IgD-negative memory B cell (primary cell): ENCODE results near the gene AGRP. TPM values are rescaled to one million over a fixed set of nuclear protein-coding genes. Genes with fewer than 3 reads are reported as not detected.

Source experiments
- H3K27ac Mint-ChIP-seq, 3 donors: one replicate each; pipeline ENCODE4 v1.8.0; 2020 to 2022; ENCODE audit warnings: mild to moderate bottlenecking in 3 of 3, mixed read lengths in 3 of 3, moderate library complexity in 1 of 3
- H3K27me3 Mint-ChIP-seq: one replicate; pipeline ENCODE4 v1.8.0; 2021; ENCODE audit warnings: mixed read lengths
- H3K36me3 Mint-ChIP-seq: one replicate; pipeline ENCODE4 v1.8.0; 2020; ENCODE audit warnings: mild to moderate bottlenecking, mixed read lengths
- H3K4me1 Mint-ChIP-seq, 3 donors: one replicate each; pipeline ENCODE4 v1.8.0; 2020 to 2022; ENCODE audit warnings: mixed read lengths in 3 of 3, mild to moderate bottlenecking in 1 of 3
- H3K4me3 Mint-ChIP-seq, 4 donors: one replicate each; pipeline ENCODE4 v1.8.0; 2020 to 2022; ENCODE audit warnings: mild to moderate bottlenecking in 4 of 4, mixed read lengths in 4 of 4, moderate library complexity in 3 of 4
- H3K9me3 Mint-ChIP-seq, 3 donors: one replicate each; pipeline ENCODE4 v1.8.0; 2020 to 2021; ENCODE audit warnings: mixed read lengths in 3 of 3, mild to moderate bottlenecking in 1 of 3
- polyA plus RNA-seq: library from polyadenylated mRNA; unstranded; fragments of 300-500 nt; fragmentation: Illumina TruSeq; gene quantifications from one replicate; pipeline ENCODE4 v1.2.3, GENCODE V29; 2021

Gene AGRP, protein sequence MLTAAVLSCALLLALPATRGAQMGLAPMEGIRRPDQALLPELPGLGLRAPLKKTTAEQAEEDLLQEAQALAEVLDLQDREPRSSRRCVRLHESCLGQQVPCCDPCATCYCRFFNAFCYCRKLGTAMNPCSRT
- polyA plus RNA-seq: not detected

DNA sequence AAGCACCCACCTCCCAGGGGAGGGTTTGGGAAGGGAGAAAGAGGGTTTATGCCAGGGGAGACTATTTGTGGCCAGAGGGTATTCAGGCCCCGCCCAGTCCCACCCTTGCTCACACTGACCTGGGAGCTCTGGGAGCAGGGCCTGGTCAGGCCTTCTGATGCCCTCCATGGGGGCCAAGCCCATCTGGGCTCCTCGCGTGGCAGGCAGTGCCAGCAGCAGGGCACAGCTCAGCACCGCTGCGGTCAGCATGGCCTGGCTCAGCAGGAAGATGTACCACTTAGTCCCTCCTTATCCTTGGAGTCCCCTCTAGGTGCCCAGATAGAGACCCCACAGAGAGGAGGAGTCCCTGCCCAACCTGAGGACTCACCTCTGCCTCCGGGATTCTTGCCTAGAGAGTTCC lies at the start of gene AGRP:
Gene AGRP, minus strand, starts transcription at position 398 of the 400 bp plus-strand sequence. Its CDS starts 149 bp downstream, at position 249.
- Mint-ChIP-seq H3K4me1 (peaks cover 19 to 30% (median 21%) of the 10 kb centered on the region in 3 donors), H3K9me3 (no peaks in the 10 kb centered on the region), H3K27me3 (no peaks in the 10 kb centered on the region), H3K27ac (peak within 1 kb of the TSS; percentile 88 to 99 (median 99)), H3K4me3 (peak within 1 kb of the TSS; percentile 98 to 100 (median 99)), H3K36me3 (peaks cover 2% of the 10 kb centered on the region)

DNA sequence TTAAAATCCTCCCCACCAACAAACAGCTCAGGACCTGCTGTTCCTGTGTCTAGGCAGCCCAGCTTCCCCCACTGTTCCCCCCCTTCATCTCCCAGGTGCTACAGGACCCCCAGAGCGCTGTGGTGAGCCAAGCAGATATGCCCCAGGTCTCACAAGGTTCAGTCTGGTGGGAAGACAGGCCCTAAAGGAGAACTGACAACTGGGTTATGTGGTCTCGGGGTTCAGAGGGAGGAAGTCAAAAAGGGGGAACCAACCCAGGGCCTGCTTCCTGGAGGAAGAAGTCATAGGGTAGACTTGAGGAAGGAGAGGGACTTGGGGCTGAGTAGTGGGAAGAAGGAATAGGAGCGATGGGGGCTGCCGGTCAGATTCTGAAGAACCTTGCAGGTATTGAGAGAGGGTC lies 47.9 kb upstream of the AGRP start:
- Mint-ChIP-seq H3K27ac (peak overlapping the region; percentile 94 to 98 (median 98)), H3K27me3 (peaks cover 5% of the 10 kb centered on the region), H3K4me1 (peaks cover 42 to 47% (median 45%) of the 10 kb centered on the region in 3 donors), H3K9me3 (no peaks in the 10 kb centered on the region), H3K4me3 (peak overlapping the region; percentile 84 to 97 (median 94)), H3K36me3 (peaks cover 3% of the 10 kb centered on the region)

DNA sequence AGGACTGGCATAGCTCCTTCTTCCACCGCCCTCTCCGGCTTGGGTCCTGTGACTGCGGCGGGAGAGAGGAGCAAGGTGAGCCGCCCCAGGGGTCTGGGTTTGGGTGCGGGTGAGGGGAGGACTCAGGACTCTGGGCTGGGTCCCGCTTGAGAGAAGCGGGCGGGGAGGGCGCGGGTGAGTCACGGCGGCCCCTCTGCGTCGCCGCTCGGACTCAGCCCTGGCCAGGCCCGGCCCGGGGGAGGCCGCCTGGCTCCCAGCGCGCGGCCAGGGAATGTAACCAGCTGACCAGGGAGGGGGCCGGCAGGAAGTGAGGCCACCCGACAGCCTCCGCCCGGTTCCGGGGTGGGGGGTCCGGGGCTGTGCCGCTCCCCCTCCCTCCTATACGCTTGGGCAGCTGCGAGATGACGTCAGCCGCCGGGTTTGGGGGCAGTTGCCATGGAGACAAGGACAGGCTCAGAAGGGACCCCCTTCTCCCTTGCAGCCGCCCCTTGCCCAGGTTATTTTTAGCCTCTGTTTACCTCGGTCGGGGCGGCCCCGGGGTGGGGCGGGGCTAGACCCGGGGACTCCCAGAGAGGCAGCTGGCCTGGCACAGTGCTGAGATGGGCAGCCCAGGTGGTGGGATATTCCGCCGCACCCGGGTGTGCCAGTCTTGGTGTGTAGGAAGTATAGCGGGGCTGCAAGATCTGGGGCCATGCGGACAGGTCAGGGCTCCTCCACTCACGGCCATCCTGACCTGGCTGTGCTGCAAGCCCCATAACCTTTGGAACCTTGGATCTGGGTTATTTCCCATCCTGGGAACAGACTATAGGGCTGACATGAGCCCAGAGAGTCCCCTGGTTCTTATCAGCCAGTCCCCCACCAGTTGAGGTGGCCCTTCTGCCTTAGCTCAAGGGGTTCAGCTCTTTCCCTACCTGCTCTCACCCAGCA lies 46.9 kb upstream of the AGRP start:
- H3K27ac Mint-ChIP-seq: peak overlapping the region; percentile 94 to 98 (median 98)
- H3K4me3 Mint-ChIP-seq: peak overlapping the region; percentile 84 to 99 (median 96)
- H3K36me3 Mint-ChIP-seq: peaks cover 3% of the 10 kb centered on the region
- H3K27me3 Mint-ChIP-seq: peaks cover 5% of the 10 kb centered on the region
- no peaks in the 10 kb centered on the region for H3K9me3 Mint-ChIP-seq
- peaks cover 38 to 41% (median 38%) of the 10 kb centered on the region in 3 donors for H3K4me1 Mint-ChIP-seq

DNA sequence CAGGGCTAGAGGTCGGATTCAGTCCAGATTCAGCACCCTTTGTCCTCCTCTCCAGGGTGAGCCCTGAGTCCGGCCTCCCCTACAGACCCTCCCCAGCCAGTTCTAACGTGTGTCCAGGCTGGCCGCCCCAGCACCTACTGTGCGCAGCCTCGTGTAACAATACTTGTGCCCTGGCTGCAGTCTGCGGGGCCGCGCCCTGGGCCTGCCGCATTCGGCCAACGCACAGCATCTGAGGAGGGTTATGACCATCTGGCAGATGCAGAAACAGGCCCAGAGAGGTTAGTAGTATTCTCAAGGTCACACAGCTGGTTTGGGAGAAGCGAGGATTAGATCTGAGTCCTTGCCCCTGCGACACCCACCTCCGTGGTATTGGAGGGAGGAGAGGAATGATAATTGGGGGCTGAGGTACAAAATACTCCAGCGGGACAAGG lies 46.2 kb upstream of the AGRP start:
- Mint-ChIP-seq H3K9me3 (no peaks in the 10 kb centered on the region), H3K4me3 (peak overlapping the region; percentile 84 to 99 (median 96)), H3K36me3 (peaks cover 3% of the 10 kb centered on the region), H3K4me1 (peaks cover 35 to 43% (median 42%) of the 10 kb centered on the region in 3 donors), H3K27me3 (peaks cover 5% of the 10 kb centered on the region), H3K27ac (peak overlapping the region; percentile 94 to 98 (median 98))

DNA sequence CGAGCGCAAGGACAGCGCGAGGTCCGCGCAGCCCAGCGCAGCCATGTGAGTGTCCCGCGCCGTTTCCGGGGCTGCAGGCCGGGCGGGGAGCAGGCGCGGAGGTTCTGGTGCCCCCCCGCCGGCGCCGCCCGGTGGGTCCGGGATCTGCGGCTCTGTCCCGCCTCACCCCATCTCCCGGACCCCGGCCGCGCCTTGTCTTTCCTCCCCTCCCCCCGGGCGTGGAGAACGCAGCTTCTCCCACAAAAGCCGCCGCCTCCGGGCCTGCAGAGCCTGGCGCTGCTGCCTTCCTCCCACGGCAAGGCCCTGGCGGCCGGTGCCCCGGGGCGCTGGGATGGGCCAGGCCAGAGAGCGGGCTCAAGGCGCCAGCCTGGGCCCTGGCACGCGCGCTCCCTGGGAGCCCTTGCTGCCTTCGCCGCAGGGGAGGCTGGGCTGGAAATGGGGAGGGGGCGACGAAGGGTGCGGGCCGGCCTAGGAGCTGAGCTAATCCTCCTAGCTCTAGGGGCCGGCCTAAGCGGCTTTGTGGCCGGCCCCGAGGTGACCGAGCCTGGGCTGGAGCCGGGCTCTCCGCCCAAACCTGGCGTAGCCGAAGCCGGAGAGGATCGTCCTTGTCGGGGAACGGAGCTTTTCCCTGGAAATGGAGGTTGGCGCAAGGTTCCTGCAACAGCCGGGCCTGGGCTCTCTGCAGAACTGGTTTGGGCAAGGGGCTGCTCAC lies 45.7 kb upstream of the AGRP start:
- peaks cover 5% of the 10 kb centered on the region for H3K27me3 Mint-ChIP-seq
- H3K36me3 Mint-ChIP-seq: peaks cover 3% of the 10 kb centered on the region
- peaks cover 35 to 42% (median 39%) of the 10 kb centered on the region in 3 donors for H3K4me1 Mint-ChIP-seq
- H3K27ac Mint-ChIP-seq: peak overlapping the region; percentile 94 to 98 (median 98)
- peak overlapping the region; percentile 84 to 99 (median 96) for H3K4me3 Mint-ChIP-seq
- H3K9me3 Mint-ChIP-seq: no peaks in the 10 kb centered on the region

DNA sequence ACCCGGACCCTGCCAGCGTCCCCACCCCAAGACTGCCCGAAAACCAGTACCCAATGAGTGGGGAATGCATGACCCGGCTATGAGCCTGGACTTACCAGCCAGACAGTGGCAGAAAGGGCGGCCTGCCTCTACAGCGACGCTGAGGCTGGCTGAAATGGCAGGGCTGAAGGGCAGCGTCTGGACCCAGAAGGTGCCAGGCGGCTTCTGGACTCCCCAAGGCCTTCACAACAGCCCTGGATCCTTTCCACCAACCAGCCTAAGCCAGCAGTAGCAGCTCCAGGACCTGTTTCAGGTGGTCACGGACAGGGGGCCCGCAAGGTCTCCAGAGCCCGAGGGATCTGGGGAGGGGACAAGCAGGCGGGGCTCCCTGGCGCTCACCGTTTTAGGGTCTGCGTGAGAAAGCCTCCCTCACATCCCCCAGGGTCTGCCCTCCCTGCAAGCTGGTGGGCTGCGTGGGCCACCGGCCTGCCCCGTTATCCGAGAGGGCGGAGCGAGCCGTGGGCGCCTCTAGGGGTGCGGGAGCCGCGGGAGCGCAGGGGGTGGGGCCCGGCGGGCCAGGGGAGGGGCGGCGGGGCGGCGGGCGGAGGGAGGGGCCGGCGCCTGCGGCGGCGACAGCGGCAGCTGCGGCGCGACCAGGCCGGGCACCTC lies 45.0 kb upstream of the AGRP start, which contains the start of gene RIPOR1:
Gene RIPOR1, plus strand, starts transcription at position 608 of the 648 bp plus-strand sequence. CDS start 9,618 bp downstream, outside the sequence.
- peaks cover 3% of the 10 kb centered on the region for H3K27me3 Mint-ChIP-seq
- peaks cover 33 to 43% (median 38%) of the 10 kb centered on the region in 3 donors for H3K4me1 Mint-ChIP-seq
- H3K9me3 Mint-ChIP-seq: no peaks in the 10 kb centered on the region
- H3K36me3 Mint-ChIP-seq: peaks cover under 1% of the 10 kb centered on the region
- peak within 1 kb of the TSS; percentile 84 to 99 (median 96) for H3K4me3 Mint-ChIP-seq
- peak within 1 kb of the TSS; percentile 96 to 98 (median 98) for H3K27ac Mint-ChIP-seq

DNA sequence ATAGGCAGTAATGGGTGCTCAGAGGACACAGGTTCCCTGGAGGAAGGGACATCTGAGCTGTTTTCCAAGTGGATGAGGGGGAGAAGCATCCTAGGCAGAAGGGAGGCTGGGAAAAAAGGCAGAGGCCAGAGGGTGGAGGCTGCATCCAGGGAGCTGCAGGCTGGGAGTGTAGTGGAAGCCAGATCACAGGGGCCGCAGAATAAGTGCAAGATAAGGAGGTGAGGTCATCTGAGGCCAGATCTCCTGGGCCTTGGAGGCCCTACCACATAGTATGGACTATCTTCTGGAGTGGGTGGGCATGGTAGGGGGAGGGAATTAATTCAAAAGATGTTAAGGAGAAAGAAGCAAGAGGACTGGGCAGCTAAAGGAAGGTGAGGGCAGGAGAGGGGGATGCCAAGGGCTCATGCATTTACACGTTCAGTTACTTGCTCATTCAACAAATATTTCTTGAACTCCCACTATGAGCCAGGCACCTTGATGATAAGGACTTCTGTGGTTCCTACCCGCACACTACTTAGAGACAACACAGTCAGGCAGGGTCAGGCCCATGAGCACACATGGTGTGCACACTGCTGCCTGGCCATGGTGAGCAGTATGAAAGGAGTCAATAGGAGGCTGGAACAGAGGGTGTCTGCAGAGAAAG lies 42.9 kb upstream of the AGRP start:
- Mint-ChIP-seq H3K36me3 (peaks cover 3% of the 10 kb centered on the region), H3K9me3 (no peaks in the 10 kb centered on the region), H3K4me3 (peak overlapping the region in 2 of 4 donors; percentile 84 to 86), H3K27ac (peak overlapping the region in 2 of 3 donors; percentile 87 to 96), H3K27me3 (no peaks in the 10 kb centered on the region), H3K4me1 (peaks cover 26 to 31% (median 30%) of the 10 kb centered on the region in 3 donors)

DNA sequence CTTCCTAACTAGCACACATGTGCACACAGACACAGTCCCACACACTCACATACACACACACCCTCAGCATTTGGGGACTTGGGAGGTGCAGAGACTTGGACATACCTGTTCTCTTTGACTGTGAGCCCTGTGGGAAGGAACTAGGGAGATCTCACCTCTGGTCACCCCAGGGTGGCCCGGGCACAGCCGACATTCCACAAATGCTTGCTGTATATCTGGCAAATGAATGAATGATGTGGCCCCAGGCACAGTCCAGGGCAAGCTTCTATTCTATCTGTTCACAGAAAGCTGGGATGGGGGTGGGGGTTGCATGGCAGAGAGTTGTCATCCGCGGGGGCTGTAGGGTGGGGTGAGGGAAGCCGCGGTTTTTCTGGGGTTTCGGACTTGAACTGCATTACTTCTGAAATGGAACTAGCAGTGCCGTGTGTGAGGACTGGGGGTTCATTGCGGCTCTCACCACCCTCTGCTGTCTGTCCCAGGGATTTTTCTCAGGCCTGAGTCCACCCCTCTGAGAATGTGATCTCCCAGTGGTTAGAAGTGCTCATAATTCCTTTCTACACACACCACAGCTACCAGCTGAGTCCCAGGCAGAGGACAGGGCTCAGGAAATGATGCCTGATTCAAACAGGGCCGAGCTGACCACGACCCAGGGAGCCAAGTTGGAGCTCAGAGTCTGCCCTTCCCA lies 42.0 kb upstream of the AGRP start:
- Mint-ChIP-seq H3K4me1 (peaks cover 31 to 35% (median 31%) of the 10 kb centered on the region in 3 donors), H3K9me3 (no peaks in the 10 kb centered on the region)

DNA sequence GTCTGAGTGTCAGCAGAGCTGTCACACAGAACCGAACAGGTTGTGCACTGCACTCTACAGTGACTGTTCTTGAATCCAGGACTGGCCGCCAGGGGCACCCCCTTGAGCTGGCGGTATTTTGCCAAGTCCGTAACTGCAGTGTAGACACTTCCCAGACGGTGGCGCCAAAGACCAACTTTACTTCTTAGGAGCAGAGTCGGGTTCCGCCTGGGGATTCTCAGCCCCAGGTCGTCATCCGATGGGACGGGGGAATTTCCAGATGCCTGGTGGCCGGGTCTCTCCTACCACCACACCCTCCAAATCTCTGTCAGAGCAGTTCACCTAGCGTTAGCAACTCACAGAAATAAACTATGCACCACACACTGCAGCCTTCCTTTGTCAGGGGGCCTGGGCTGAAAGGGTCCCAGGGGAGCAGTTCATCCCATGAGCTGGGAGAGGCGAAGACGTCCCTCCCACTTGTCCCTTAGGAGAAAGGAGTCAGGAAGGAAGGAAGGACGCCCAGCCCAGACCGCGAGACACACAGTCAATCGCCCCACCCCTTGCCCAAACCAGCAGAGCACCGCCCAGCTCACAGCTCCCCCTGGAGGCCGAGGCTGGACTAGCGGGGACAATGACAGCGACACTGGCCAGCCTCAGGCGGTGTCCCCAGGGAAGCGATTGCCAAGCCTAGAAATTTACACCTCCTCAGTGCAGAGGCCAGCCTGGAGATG lies 37.9 kb upstream of the AGRP start:
- H3K4me3 Mint-ChIP-seq: peak overlapping the region; percentile 87 to 98 (median 93)
- no peaks in the 10 kb centered on the region for H3K9me3 Mint-ChIP-seq

More for the DNA sequence above, 42.0 kb upstream of the AGRP start:
- Mint-ChIP-seq H3K27ac (peak overlapping the region in 2 of 3 donors; percentile 67 to 96), H3K27me3 (no peaks in the 10 kb centered on the region), H3K36me3 (peaks cover 3% of the 10 kb centered on the region), H3K4me3 (peak overlapping the region in 2 of 4 donors; percentile 45 to 84)

DNA sequence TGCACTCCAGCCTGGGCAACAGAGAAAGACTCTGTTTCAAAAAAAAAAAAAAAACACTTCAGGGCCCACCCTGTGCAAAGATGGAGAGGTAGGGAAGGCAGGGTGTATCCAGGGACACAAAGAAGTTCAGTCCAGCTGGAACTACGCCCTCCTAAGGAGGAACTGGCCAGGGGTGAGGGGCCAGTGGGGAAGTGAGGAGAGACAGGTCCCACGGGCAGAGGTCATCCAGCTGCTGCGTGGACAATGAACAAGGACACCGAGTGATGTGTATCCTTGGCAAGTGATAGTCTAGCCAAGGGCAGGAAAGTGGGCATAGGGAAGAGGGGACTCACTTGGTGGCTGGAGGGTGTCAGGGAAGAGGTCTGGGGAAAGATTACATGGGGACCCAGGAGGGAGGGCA lies 35.9 kb upstream of the AGRP start:
- Mint-ChIP-seq H3K4me1 (peaks cover 52 to 58% (median 55%) of the 10 kb centered on the region in 3 donors), H3K4me3 (peak overlapping the region; percentile 84 to 94 (median 92)), H3K27me3 (no peaks in the 10 kb centered on the region), H3K9me3 (no peaks in the 10 kb centered on the region), H3K27ac (peak overlapping the region; percentile 93 to 99 (median 98)), H3K36me3 (peaks cover 4% of the 10 kb centered on the region)

More for the DNA sequence above, 37.9 kb upstream of the AGRP start:
- H3K27me3 Mint-ChIP-seq: no peaks in the 10 kb centered on the region
- H3K4me1 Mint-ChIP-seq: peaks cover 49 to 54% (median 50%) of the 10 kb centered on the region in 3 donors
- H3K36me3 Mint-ChIP-seq: peaks cover 4% of the 10 kb centered on the region
- H3K27ac Mint-ChIP-seq: peak overlapping the region; percentile 99

DNA sequence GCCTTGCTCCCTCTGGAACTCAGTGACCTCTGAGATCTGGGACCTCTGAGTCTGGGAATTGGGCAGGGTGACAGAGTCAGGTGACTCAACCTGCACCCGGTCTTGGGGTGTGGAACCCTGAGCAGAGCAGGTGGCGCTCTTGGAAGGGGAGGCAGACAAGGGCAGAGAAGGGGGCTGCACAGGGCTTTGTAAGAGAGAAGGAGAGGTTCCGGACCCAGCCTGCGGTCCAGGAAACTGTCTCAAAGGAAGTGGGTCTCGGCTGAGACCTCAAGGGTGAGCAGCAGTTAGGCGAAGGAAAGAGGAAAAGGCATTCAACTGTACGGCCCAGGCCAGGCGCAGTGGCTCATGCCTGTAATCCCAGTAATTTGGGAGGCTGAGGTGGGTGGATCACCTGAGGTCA lies 35.3 kb upstream of the AGRP start:
- peaks cover 4% of the 10 kb centered on the region for H3K36me3 Mint-ChIP-seq
- no peaks in the 10 kb centered on the region for H3K9me3 Mint-ChIP-seq
- H3K27me3 Mint-ChIP-seq: no peaks in the 10 kb centered on the region
- H3K4me3 Mint-ChIP-seq: peak overlapping the region; percentile 84 to 94 (median 92)
- H3K27ac Mint-ChIP-seq: peak overlapping the region; percentile 93 to 99 (median 98)
- H3K4me1 Mint-ChIP-seq: peaks cover 48 to 58% (median 53%) of the 10 kb centered on the region in 3 donors

DNA sequence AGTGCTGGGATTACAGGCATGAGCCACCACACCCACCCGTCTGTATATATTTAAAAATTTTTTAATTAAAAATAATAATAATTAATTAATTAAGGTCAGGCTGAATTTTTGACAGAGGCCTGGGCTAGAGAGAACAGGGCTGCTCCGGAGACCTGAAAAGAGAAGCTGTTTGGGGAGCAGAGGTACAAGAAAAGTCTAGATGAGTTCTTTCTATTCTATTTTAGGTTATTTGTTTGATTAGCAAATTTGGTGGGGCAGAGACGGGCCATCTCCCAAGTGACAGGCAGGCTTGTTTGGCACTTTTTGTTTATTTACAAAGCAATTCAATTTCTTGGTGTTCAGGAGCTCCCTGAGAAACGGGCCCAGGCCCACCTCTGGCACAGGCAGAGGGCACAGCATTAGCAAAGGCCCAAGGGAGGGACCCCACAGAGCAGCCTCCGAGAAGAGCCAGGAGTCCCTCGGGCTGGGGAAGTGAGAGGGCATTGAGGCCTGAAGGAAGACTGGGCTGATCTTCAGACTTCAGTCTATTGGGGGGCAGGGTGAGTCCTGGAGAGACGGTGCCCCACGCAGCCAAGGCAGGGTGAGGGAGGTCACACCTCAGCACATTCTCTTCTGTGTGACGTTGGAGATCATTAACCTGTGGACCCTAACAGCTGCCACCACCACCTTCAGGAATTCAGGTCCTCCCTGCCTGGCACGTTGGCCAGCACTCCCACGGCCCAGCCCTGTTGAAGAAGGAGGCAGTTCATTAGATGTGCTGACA lies 34.5 kb upstream of the AGRP start:
- H3K36me3 Mint-ChIP-seq: peaks cover 4% of the 10 kb centered on the region
- peak overlapping the region; percentile 93 to 99 (median 98) for H3K27ac Mint-ChIP-seq

More for the DNA sequence above, 34.5 kb upstream of the AGRP start:
- peak overlapping the region; percentile 84 to 94 (median 92) for H3K4me3 Mint-ChIP-seq
- no peaks in the 10 kb centered on the region for H3K9me3 Mint-ChIP-seq
- peaks cover 47 to 55% (median 51%) of the 10 kb centered on the region in 3 donors for H3K4me1 Mint-ChIP-seq
- no peaks in the 10 kb centered on the region for H3K27me3 Mint-ChIP-seq
